ENCODE measurements around the gene FBXW9.

- TF ChIP-seq CTCF (IDR thresholded peaks at IDR 0.05) (no peak), POLR2A (IDR thresholded peaks at IDR 0.05) (no peak)
Measured at GRCh38 chr19:12655546-12655945, 40.9 kb downstream of the FBXW9 start.
